Choroid plexus epithelial cell (primary cell): ENCODE measurements around the gene KHNYN.
"Not testable (repeated sequence)": the region's sequence is repeated elsewhere in the genome, so short reads cannot be mapped to it uniquely, and the experiment has no call there.

Source experiments
- DNase-seq: peaks from one replicate; pipeline ENCODE4 v3.0.0-alpha.2; 2010; ENCODE audit warnings: low read depth
- H3K4me3 ChIP-seq: 2 replicates; pipeline ENCODE4 v1.5.1; 2011; ENCODE audit warnings: low read depth, mild to moderate bottlenecking, control low read depth, low read length, moderate library complexity
- TF ChIP-seq, protein P1 (sequence below): conservative IDR thresholded peaks from 2 replicates; pipeline ENCODE4 v1.5.1; 2011; ENCODE audit warnings: low read depth, mild to moderate bottlenecking, control low read depth, inconsistent platforms, low read length, moderate library complexity

KHNYN gene

GRCh38 chr14:24465368-24465767 lies 35.6 kb downstream of the KHNYN start:
- no peak for DNase-seq
- TF ChIP-seq, protein P1, sequence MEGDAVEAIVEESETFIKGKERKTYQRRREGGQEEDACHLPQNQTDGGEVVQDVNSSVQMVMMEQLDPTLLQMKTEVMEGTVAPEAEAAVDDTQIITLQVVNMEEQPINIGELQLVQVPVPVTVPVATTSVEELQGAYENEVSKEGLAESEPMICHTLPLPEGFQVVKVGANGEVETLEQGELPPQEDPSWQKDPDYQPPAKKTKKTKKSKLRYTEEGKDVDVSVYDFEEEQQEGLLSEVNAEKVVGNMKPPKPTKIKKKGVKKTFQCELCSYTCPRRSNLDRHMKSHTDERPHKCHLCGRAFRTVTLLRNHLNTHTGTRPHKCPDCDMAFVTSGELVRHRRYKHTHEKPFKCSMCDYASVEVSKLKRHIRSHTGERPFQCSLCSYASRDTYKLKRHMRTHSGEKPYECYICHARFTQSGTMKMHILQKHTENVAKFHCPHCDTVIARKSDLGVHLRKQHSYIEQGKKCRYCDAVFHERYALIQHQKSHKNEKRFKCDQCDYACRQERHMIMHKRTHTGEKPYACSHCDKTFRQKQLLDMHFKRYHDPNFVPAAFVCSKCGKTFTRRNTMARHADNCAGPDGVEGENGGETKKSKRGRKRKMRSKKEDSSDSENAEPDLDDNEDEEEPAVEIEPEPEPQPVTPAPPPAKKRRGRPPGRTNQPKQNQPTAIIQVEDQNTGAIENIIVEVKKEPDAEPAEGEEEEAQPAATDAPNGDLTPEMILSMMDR = no peak

GRCh38 chr14:24465805-24466204 lies 36.1 kb downstream of the KHNYN start:
- no peak for DNase-seq
- TF ChIP-seq, protein P1 = no peak
- H3K4me3 ChIP-seq = no peak overlapping the region

More at GRCh38 chr14:24465368-24465767, 35.6 kb downstream of the KHNYN start:
- no peak overlapping the region for H3K4me3 ChIP-seq

- DNase-seq, H3K4me3 ChIP-seq: not testable (repeated sequence)
These were observed 40.7 kb downstream of the KHNYN start for GRCh38 chr14:24470450-24470849.

DNA sequence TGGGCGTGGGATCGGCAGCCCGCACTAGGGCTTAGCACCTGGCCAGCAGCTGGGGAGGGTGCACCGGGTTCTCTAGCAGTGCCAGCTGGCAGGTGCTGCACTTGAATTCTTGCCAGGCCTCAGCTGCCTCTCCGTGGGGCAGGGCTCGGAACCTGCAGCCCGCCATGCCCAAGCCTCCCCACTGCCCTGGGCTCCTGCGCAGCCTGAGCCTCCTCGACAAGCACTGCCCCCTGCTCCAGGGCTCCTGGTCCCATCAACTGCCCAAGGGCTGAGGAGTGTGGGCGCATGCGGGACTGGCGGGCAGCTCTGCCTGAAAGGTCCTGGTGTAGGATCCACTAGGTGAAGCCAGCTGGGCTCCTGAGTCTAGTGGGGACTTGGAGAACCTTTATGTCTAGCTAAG lies 43.5 kb downstream of the KHNYN start:
- no peak overlapping the region for H3K4me3 ChIP-seq
- TF ChIP-seq, protein P1 = no peak
- DNase-seq = no peak

GRCh38 chr14:24475261-24475660 lies 45.5 kb downstream of the KHNYN start:
- no peak overlapping the region for H3K4me3 ChIP-seq
- no peak for DNase-seq
- TF ChIP-seq, protein P1 = no peak

GRCh38 chr14:24479999-24480398 lies 50.2 kb downstream of the KHNYN start:
- H3K4me3 ChIP-seq, DNase-seq: not testable (repeated sequence)

- TF ChIP-seq, protein P1 = peak; percentile 75
- H3K4me3 ChIP-seq = no peak overlapping the region
- DNase-seq = peak; percentile 33
These were observed 52.0 kb downstream of the KHNYN start for GRCh38 chr14:24481622-24482324.

DNA sequence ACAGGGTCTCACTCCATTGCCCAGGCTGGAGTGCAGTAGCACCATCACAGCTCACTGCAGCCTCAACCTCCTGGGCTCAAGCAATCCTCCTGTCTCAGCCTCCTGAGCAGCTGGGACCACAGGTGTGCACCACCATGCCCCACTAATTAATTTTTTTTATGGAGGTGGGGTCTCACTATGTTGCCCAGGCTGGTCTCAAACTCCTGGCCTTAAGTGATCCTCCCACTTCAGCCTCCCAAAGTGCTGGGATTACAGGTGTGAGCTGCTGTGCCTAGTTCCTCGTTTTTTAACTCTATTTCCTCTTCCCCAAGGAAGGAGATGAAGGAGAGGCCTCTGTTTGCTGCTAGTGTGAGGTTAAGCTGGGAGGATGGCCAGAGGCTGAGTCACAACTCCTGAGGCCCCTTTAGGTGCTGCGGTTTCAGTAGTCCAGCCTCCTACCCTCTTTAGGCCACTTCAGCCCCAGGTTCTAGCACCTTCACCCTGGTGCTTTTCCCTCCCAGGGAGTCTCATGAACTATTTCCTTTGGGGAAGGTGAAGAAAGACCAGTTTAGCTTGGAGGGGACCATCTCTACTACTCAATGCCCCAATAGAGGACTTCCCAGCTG lies 53.0 kb downstream of the KHNYN start:
- not testable (repeated sequence) for H3K4me3 ChIP-seq
- DNase-seq = peak; percentile 27
